CD14-positive monocyte (primary cell): ENCODE measurements around the gene GPM6B. TPM values are rescaled to one million over a fixed set of nuclear protein-coding genes. Genes with fewer than 3 reads are reported as not detected.

Experiments
- DNase-seq, 3 donors: peaks; one replicate each; pipeline ENCODE4 v3.0.0-alpha.2; 2011 to 2022
- H2AFZ ChIP-seq: 2 replicates; pipeline ENCODE4 v1.6.0; 2012; ENCODE audit warnings: mild to moderate bottlenecking, low read depth, low read length, inconsistent platforms; ENCODE audit not compliant: insufficient read depth, poor library complexity, severe bottlenecking
- H3K27ac ChIP-seq, 2 donors: 1 replicate in 1 of 2; 2 replicates in 1 of 2; pipeline ENCODE4 v1.5.1; 2012 to 2013; ENCODE audit warnings: low read length in 2 of 2, control low read depth in 1 of 2, inconsistent platforms in 1 of 2, low read depth in 1 of 2, mild to moderate bottlenecking in 1 of 2
- H3K27me3 ChIP-seq, 2 donors: one replicate each; pipeline versions ENCODE4 v1.6.0 to v1.6.1; 2011 to 2013; ENCODE audit warnings: low read length in 2 of 2; ENCODE audit not compliant: control insufficient read depth in 2 of 2, insufficient read depth in 2 of 2
- H3K36me3 ChIP-seq, 2 donors: replicated peaks in 1 of 2; 1 replicate in 1 of 2; 2 replicates in 1 of 2; pipeline versions ENCODE4 v1.5.1 to v1.6.1; 2012 to 2013; ENCODE audit warnings: low read length in 2 of 2, control low read depth in 1 of 2, inconsistent platforms in 1 of 2, mild to moderate bottlenecking in 1 of 2; ENCODE audit not compliant: insufficient read depth in 2 of 2, control insufficient read depth in 1 of 2
- H3K4me1 ChIP-seq, 2 donors: 1 replicate in 1 of 2; 2 replicates in 1 of 2; pipeline versions ENCODE4 v1.5.1 to v1.6.1; 2012 to 2013; ENCODE audit warnings: low read length in 2 of 2, control low read depth in 1 of 2, inconsistent platforms in 1 of 2, mild to moderate bottlenecking in 1 of 2, moderate library complexity in 1 of 2; ENCODE audit not compliant: insufficient read depth in 2 of 2, control insufficient read depth in 1 of 2
- H3K4me2 ChIP-seq: replicated peaks from 2 replicates; pipeline ENCODE3; 2012; ENCODE audit warnings: low read length, moderate library complexity, mild to moderate bottlenecking; ENCODE audit not compliant: poor library complexity, severe bottlenecking; ENCODE audit errors: extremely low read depth
- H3K4me3 ChIP-seq, 3 experiments: fragments of 200-600 bp in 1 of 3; sonication (generic) in 1 of 3; replicated peaks in 1 of 3; 1 replicate in 2 of 3; 2 replicates in 1 of 3; pipeline ENCODE4 v1.5.1; 2011 to 2013; ENCODE audit warnings: low read length in 3 of 3, mild to moderate bottlenecking in 3 of 3, control low read depth in 2 of 3, low read depth in 2 of 3, inconsistent platforms in 1 of 3, moderate library complexity in 1 of 3
- H3K79me2 ChIP-seq: 2 replicates; pipeline ENCODE4 v1.6.0; 2012; ENCODE audit warnings: mild to moderate bottlenecking, control low read depth, inconsistent platforms, low read length, moderate library complexity; ENCODE audit not compliant: insufficient read depth
- H3K9ac ChIP-seq: 2 replicates; pipeline ENCODE4 v1.6.0; 2017; ENCODE audit warnings: low read length, mild to moderate bottlenecking; ENCODE audit not compliant: insufficient read depth, poor library complexity, severe bottlenecking
- H3K9me3 ChIP-seq, 2 donors: replicated peaks in 1 of 2; 1 replicate in 1 of 2; 2 replicates in 1 of 2; pipeline versions ENCODE4 v1.5.1 to v1.6.1; 2012 to 2013; ENCODE audit warnings: low read length in 2 of 2, control low read depth in 1 of 2; ENCODE audit not compliant: control insufficient read depth in 1 of 2, insufficient read depth in 1 of 2
- H4K20me1 ChIP-seq: 2 replicates; pipeline ENCODE4 v1.6.0; 2012; ENCODE audit warnings: mild to moderate bottlenecking, low read length, control low read depth, moderate library complexity; ENCODE audit not compliant: insufficient read depth
- H3K27ac Mint-ChIP-seq, 7 donors: one replicate each; pipeline ENCODE4 v1.8.0; 2020; ENCODE audit warnings: mild to moderate bottlenecking in 7 of 7, mixed read lengths in 7 of 7, moderate library complexity in 6 of 7, inconsistent platforms in 2 of 7
- H3K27me3 Mint-ChIP-seq, 3 donors: one replicate each; pipeline ENCODE4 v1.8.0; 2021 to 2022; ENCODE audit warnings: low read depth in 3 of 3, mild to moderate bottlenecking in 3 of 3, mixed read lengths in 3 of 3, moderate library complexity in 3 of 3, inconsistent platforms in 1 of 3
- H3K36me3 Mint-ChIP-seq, 2 donors: one replicate each; pipeline ENCODE4 v1.8.0; 2020; ENCODE audit warnings: mixed read lengths in 2 of 2, inconsistent platforms in 1 of 2, mild to moderate bottlenecking in 1 of 2
- H3K4me1 Mint-ChIP-seq: one replicate; pipeline ENCODE4 v1.8.0; 2020; ENCODE audit warnings: mild to moderate bottlenecking, mixed read lengths
- H3K4me3 Mint-ChIP-seq, 2 donors: one replicate each; pipeline ENCODE4 v1.8.0; 2020; ENCODE audit warnings: mild to moderate bottlenecking in 2 of 2, mixed read lengths in 2 of 2, moderate library complexity in 1 of 2
- H3K9me3 Mint-ChIP-seq, 7 donors: one replicate each; pipeline ENCODE4 v1.8.0; 2020 to 2022; ENCODE audit warnings: mixed read lengths in 7 of 7, mild to moderate bottlenecking in 6 of 7, moderate library complexity in 6 of 7, inconsistent platforms in 2 of 7
- WGBS: methylation state at CpG from one replicate; pipeline ENCODE4 v1.1.5; 2013; ENCODE audit warnings: missing lambda C conversion rate; ENCODE audit not compliant: insufficient coverage; 5-methylcytosine and 5-hydroxymethylcytosine counted together
- intact Hi-C, 2 donors: fragments of 100-400 bp; cut with micrococcal nuclease; formaldehyde crosslinking; loops; one replicate each; pipeline versions ENCODE4 v1.15.0 to v1.15.1; 2023
- polyA plus RNA-seq, 3 donors: library from polyadenylated mRNA; depleted of rRNA in 1 of 3; unstranded in 2 of 3; stranded (reverse) in 1 of 3; fragments of 300-500 nt in 2 of 3; fragments of >200 nt in 1 of 3; fragmentation: Illumina TruSeq in 2 of 3; gene quantifications; 1 replicate in 2 of 3; 2 replicates in 1 of 3; pipeline ENCODE4 v1.2.3, GENCODE V29; 2012 to 2021
- TF ChIP-seq, protein P1 (sequence below): fragments of 200-600 bp; IDR thresholded peaks from one replicate; pipeline ENCODE4 v1.8.0; 2022; ENCODE audit warnings: antibody characterized with exemption, mild to moderate bottlenecking

GPM6B gene
- polyA plus RNA-seq, 3 donors: not detected

DNA sequence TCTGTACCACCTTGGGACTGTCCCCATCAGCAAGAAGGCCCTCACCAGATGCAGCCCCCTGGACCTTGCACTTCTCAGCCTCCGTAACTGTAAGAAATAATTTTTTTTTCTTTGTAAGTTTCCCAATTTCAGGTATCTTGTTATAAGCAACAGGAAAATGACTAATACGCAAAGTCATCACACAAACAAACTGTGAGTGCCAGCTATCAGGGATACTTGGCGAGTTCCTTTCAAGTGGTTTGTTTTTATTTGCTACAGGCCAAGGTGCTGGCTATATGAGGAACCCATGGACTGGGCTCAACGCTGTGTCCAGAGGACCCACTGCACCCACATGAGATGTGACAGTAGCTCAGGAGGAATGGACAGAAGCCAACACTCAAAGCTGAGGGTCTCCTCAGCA, 11.5 kb upstream of the GPM6B start:
- Histone ChIP-seq H3K79me2 (no peaks in the 10 kb centered on the region), H4K20me1 (no peaks in the 10 kb centered on the region), H3K4me2 (no peak overlapping the region), H3K4me3 (no peak overlapping the region), H2AFZ (no peak overlapping the region), H3K4me1 (peaks cover 0 to 3% of the 10 kb centered on the region in 2 donors), H3K9ac (no peak overlapping the region), H3K27ac (no peak overlapping the region), H3K9me3 (no peaks in the 10 kb centered on the region), H3K27me3 (no peaks in the 10 kb centered on the region), H3K36me3 (no peaks in the 10 kb centered on the region)
- H3K27me3 Mint-ChIP-seq: peaks cover 0 to 8% (median 2%) of the 10 kb centered on the region in 3 donors
- H3K4me3 Mint-ChIP-seq: no peak overlapping the region
- no peak overlapping the region for H3K27ac Mint-ChIP-seq
- H3K4me1 Mint-ChIP-seq: peaks cover 5% of the 10 kb centered on the region
- peaks cover 0 to 5% (median 0%) of the 10 kb centered on the region in 7 donors for H3K9me3 Mint-ChIP-seq
- TF ChIP-seq, protein P1, sequence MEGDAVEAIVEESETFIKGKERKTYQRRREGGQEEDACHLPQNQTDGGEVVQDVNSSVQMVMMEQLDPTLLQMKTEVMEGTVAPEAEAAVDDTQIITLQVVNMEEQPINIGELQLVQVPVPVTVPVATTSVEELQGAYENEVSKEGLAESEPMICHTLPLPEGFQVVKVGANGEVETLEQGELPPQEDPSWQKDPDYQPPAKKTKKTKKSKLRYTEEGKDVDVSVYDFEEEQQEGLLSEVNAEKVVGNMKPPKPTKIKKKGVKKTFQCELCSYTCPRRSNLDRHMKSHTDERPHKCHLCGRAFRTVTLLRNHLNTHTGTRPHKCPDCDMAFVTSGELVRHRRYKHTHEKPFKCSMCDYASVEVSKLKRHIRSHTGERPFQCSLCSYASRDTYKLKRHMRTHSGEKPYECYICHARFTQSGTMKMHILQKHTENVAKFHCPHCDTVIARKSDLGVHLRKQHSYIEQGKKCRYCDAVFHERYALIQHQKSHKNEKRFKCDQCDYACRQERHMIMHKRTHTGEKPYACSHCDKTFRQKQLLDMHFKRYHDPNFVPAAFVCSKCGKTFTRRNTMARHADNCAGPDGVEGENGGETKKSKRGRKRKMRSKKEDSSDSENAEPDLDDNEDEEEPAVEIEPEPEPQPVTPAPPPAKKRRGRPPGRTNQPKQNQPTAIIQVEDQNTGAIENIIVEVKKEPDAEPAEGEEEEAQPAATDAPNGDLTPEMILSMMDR: no peak
- no peak for DNase-seq
- no peaks in the 10 kb centered on the region for H3K36me3 Mint-ChIP-seq
- WGBS: no CpG with 5 or more reads among the region's 4 CpGs
- intact Hi-C loops: no loop called here

DNA sequence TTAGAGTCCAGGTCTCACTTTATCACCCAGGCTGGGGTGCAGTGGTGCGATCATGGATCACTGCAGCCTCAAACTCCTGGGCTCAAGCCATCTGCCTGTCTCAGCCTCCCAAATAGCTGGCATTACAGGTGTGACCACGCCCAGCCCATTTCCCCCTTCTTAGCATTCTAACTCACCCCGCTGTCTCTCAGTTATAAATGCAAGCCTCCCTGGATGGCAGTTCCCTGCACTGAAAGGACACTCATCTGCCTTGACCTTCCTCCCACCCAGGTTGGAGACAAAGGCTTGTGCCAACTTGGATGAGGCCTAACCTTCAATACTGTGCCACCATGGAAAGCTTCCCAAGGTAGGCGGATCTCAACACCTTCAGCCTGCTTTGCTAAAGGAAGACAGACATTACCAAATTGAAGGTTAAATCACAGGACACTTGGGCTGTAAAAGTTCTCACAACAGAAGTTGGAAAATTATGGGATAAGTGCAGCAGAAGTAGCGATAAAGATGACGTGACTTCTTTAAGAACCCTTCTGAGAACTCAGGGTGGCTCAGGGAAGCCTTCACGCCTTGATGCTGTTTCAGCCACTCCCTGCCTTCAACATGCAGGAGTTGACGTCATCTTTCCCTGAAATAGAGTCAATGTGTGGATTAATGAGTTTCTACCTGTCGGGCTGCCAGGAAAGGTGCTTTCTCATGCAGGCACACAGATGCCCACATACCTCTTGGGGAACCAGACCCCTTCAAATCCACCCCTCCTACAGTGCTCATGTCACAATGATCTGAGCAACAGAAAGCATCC, 10.6 kb upstream of the GPM6B start:
- Mint-ChIP-seq H3K9me3 (peaks cover 0 to 5% (median 0%) of the 10 kb centered on the region in 7 donors), H3K27me3 (peaks cover 0 to 8% (median 2%) of the 10 kb centered on the region in 3 donors)

More for the DNA sequence above, 10.6 kb upstream of the GPM6B start:
- no peak overlapping the region for H3K4me2 ChIP-seq
- TF ChIP-seq, protein P1: no peak
- H3K9ac ChIP-seq: no peak overlapping the region
- no peak overlapping the region for H3K4me3 ChIP-seq
- H4K20me1 ChIP-seq: no peaks in the 10 kb centered on the region
- H3K27ac ChIP-seq: no peak overlapping the region
- no peaks in the 10 kb centered on the region for H3K27me3 ChIP-seq
- Mint-ChIP-seq H3K4me3 (no peak overlapping the region), H3K27ac (no peak overlapping the region), H3K36me3 (no peaks in the 10 kb centered on the region), H3K4me1 (peaks cover 5% of the 10 kb centered on the region)
- H3K36me3 ChIP-seq: no peaks in the 10 kb centered on the region
- 100% methylated on average over 1 of the region's 9 CpGs for WGBS
- intact Hi-C loops: no loop called here
- no peaks in the 10 kb centered on the region for H3K79me2 ChIP-seq
- DNase-seq: no peak
- H3K4me1 ChIP-seq: peaks cover 0 to 3% of the 10 kb centered on the region in 2 donors
- H2AFZ ChIP-seq: no peak overlapping the region
- H3K9me3 ChIP-seq: no peaks in the 10 kb centered on the region
